ENCODE measurements around the gene BICD2. TPM values are rescaled to one million over a fixed set of nuclear protein-coding genes. Genes with fewer than 3 reads are reported as not detected.

BICD2 gene
- total RNA-seq, 1 donor from 2014 or later: 29.1 TPM

DNA sequence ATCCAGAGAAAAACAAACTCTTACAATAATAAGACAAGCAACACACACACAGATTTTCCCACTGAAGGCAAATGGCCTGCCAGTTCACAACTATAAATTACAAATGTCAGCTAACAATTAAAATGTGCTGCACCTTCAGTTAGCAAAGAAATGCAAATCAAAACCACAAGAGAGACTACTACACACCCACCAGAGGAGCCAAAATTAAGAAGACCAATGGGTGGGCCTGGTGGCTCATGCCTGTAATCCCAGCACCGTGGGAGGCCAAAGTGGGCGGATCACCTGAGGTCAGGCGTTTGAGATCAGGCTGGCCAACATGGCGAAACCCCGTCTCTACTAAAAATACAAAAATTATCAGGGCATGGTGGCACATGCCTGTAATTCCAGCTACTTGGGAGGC is 79.6 kb downstream of the BICD2 start:
- Histone ChIP-seq H3K4me1 (no peaks in the 10 kb centered on the region), H3K4me3 (no peak overlapping the region), H3K27ac (no peak overlapping the region), H3K27me3 (no peaks in the 10 kb centered on the region), H3K36me3 (no peaks in the 10 kb centered on the region), H3K9me3 (peaks cover 0 to 8% of the 10 kb centered on the region in 2 donors)
- no peak for TF ChIP-seq CTCF (IDR thresholded peaks at IDR 0.05)
- intact Hi-C loops (cut with DNase I): no loop called here
- DNase-seq (ENCODE audit: low spot score in 2 of 2): no peak

GRCh38 chr9:92682269-92682668 is 82.4 kb downstream of the BICD2 start:
- Histone ChIP-seq H3K4me3 (no peak overlapping the region), H3K27ac (no peak overlapping the region), H3K27me3 (no peaks in the 10 kb centered on the region), H3K9me3 (no peaks in the 10 kb centered on the region), H3K4me1 (no peaks in the 10 kb centered on the region), H3K36me3 (no peaks in the 10 kb centered on the region)
- no peak for TF ChIP-seq CTCF (IDR thresholded peaks at IDR 0.05)
- no peak for DNase-seq (ENCODE audit: low spot score in 2 of 2)
- intact Hi-C loops (cut with DNase I): no loop called here

- intact Hi-C loops (cut with DNase I): no loop called here
- H3K36me3 ChIP-seq: no peaks in the 10 kb centered on the region
- no peak for TF ChIP-seq CTCF (IDR thresholded peaks at IDR 0.05)
- H3K9me3 ChIP-seq: no peaks in the 10 kb centered on the region
- no peak overlapping the region for H3K4me3 ChIP-seq
- no peak for DNase-seq (ENCODE audit: low spot score in 2 of 2)
- H3K4me1 ChIP-seq: no peaks in the 10 kb centered on the region
- H3K27me3 ChIP-seq: no peaks in the 10 kb centered on the region
- no peak overlapping the region for H3K27ac ChIP-seq
Observed at GRCh38 chr9:92680166-92681119, 84.2 kb downstream of the BICD2 start.

DNA sequence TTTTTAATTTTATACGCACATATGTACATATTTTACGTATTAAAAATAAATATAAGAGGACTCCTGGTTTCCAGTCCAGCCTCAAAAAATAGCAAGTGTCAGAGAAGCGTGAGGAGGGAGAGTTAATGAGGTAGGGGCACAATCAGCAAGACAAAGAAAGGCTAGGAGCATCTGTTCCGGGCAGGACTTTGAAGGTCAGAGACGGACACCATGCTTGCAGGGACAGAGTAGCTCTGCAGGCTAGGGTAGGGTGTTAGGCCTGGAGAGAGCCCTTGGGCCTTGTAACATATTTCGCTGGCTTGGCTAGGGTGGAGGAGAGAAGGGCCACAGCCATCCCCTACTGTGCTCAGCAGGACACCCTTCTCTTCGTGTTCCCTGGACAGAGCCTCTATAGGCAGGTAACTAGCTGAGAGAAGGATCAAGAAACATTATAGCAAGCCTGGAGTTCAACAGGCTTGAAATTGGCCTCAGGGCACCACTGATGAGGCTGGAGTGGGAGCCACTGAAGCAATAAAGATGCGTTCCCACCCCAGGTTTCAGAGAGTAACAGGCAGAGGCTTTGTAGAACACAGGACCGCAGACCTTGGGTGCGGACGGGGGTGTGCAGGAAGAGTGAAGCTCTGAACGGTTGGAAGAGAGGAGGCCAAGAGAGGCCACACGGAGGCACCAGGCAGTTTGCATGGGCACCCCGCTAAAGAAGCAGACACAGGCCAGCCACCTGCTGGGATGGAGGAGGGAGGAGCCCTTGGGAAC is 85.0 kb downstream of the BICD2 start:
- no peaks in the 10 kb centered on the region for H3K9me3 ChIP-seq
- intact Hi-C loops (cut with DNase I): loop anchor here (10.0 kb wide), 3 partner anchors 445 to 565 kb away; partner anchors contain the start of gene SPTLC1
- no peak overlapping the region for H3K27ac ChIP-seq
- no peak for DNase-seq (ENCODE audit: low spot score in 2 of 2)
- H3K36me3 ChIP-seq: no peaks in the 10 kb centered on the region
- no peak overlapping the region for H3K4me3 ChIP-seq
- H3K4me1 ChIP-seq: no peaks in the 10 kb centered on the region
- no peak for TF ChIP-seq CTCF (IDR thresholded peaks at IDR 0.05)
- no peaks in the 10 kb centered on the region for H3K27me3 ChIP-seq

DNA sequence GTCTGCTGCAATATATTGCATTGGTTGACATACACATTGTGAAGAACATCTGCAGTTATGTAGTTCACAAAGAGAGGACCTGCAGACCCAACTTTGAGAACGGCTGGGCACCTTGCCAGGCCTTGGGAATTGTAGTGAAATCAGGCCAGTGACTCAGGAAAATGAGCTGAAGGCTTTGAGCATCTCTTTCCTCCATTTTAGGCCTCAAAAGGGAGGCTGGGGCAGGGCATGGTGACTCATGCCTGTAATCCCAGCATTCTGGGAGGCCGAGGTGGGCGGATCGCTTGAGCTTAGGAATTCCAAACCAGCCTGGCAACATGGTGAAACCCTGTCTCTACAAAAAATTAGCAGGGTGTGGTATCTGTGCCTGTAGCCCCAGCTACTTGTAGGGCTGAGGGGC is 93.3 kb downstream of the BICD2 start:
- H3K4me1 ChIP-seq: peaks cover 0 to 18% of the 10 kb centered on the region in 2 donors
- H3K4me3 ChIP-seq: peak overlapping the region; percentile 78 to 98
- peaks cover 0 to 3% of the 10 kb centered on the region in 2 donors for H3K36me3 ChIP-seq
- H3K27me3 ChIP-seq: no peaks in the 10 kb centered on the region
- no peak for DNase-seq (ENCODE audit: low spot score in 2 of 2)
- intact Hi-C loops (cut with DNase I): loop anchor here (2.0 to 10.0 kb wide), 5 partner anchors 45 to 781 kb away; partner anchors contain the start of genes FAM120A, FAM120AOS and SPTLC1
- H3K27ac ChIP-seq: no peak overlapping the region
- H3K9me3 ChIP-seq: no peaks in the 10 kb centered on the region
- no peak for TF ChIP-seq CTCF (IDR thresholded peaks at IDR 0.05)

Measured in ascending aorta (tissue), 2 donors.